ENCODE data around the gene DDIT3.

Gene DDIT3

DNA sequence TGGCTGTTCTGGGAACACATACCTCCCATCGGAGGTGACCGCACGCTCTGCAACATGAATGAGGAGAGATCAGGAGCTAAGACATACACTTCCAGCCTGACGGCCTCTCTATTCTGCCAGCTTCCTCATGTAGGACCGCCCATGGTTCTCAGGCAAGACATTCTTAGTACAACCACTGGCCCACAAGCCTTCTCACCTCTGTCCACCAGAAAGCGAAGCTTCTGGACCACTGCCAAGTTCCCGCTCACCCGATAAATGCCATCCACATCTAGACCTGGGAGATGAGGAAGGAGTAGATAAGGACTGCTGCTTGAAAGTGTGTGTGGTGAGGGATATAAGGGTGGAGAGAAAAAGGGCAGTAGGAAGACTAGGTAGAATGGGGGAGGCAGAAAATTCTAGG lies 45.9 kb downstream of the DDIT3 start:
- no peak overlapping the region for H3K27ac ChIP-seq
- H3K79me2 ChIP-seq = no peaks in the 10 kb centered on the region
- no peak overlapping the region for H3K9ac ChIP-seq
- TF ChIP-seq, protein P1, sequence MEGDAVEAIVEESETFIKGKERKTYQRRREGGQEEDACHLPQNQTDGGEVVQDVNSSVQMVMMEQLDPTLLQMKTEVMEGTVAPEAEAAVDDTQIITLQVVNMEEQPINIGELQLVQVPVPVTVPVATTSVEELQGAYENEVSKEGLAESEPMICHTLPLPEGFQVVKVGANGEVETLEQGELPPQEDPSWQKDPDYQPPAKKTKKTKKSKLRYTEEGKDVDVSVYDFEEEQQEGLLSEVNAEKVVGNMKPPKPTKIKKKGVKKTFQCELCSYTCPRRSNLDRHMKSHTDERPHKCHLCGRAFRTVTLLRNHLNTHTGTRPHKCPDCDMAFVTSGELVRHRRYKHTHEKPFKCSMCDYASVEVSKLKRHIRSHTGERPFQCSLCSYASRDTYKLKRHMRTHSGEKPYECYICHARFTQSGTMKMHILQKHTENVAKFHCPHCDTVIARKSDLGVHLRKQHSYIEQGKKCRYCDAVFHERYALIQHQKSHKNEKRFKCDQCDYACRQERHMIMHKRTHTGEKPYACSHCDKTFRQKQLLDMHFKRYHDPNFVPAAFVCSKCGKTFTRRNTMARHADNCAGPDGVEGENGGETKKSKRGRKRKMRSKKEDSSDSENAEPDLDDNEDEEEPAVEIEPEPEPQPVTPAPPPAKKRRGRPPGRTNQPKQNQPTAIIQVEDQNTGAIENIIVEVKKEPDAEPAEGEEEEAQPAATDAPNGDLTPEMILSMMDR (IDR thresholded peaks at IDR 0.05) = no peak
- H3K36me3 ChIP-seq (ENCODE audit: control insufficient read depth, insufficient read depth, low read length) = no peaks in the 10 kb centered on the region
- no peak overlapping the region for H3K4me2 ChIP-seq (ENCODE audit: low read length)
- no peak overlapping the region for H3K4me3 ChIP-seq (ENCODE audit: low read depth, low read length)
- H3K27me3 ChIP-seq (ENCODE audit: control insufficient read depth, insufficient read depth, low read length) = peaks cover 7% of the 10 kb centered on the region
- H2AFZ ChIP-seq = no peak overlapping the region
- H3K9me3 ChIP-seq (ENCODE audit: control insufficient read depth, low read length) = no peaks in the 10 kb centered on the region
- peaks cover 11% of the 10 kb centered on the region for H3K4me1 ChIP-seq

DNA sequence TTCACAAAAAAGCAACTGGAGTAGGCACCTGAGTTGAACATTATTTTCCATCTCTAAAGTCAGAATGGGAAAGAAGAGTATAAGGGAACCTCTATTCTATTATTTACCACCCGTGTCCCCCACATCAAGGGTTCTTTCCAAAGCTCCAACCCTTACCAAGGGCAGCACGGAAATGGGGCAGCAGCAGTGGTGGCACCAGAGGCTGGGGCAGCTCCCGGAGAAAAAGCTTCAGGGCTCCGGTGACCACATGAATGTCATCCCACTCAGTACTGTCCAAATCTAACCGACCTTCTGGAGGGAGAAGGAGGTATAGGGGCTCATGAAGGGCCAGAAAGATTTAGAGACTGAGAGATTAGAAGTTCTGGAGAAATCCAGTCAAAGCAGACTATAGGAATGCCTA lies 46.4 kb downstream of the DDIT3 start:
- H3K4me2 ChIP-seq (ENCODE audit: low read length) = no peak overlapping the region
- no peak overlapping the region for H3K4me3 ChIP-seq (ENCODE audit: low read depth, low read length)
- no peaks in the 10 kb centered on the region for H3K9me3 ChIP-seq (ENCODE audit: control insufficient read depth, low read length)
- no peak overlapping the region for H3K9ac ChIP-seq
- no peaks in the 10 kb centered on the region for H3K36me3 ChIP-seq (ENCODE audit: control insufficient read depth, insufficient read depth, low read length)
- peaks cover 7% of the 10 kb centered on the region for H3K27me3 ChIP-seq (ENCODE audit: control insufficient read depth, insufficient read depth, low read length)
- H3K27ac ChIP-seq = no peak overlapping the region
- H3K79me2 ChIP-seq = no peaks in the 10 kb centered on the region
- no peak overlapping the region for H2AFZ ChIP-seq
- TF ChIP-seq, protein P1 (IDR thresholded peaks at IDR 0.05) = no peak
- peaks cover 11% of the 10 kb centered on the region for H3K4me1 ChIP-seq

DNA sequence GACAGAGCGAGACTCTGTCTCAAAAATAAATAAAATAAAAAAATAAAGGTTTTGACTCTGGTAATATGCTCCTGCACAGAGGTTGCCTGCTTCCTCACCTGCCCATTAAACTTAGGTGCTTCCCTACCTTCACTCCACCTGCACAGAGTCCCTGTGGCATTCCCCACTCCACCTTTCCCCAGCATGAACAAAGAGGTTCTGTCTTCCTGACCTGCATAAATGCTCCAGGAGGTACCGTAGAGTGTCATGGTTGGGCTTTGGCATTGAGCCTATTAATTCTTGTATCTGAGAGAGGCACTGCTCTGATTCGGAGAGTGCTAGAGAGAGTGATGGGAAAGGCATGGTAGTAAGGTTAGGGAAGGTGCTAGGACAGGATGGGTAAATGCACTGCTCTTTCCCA lies 46.9 kb downstream of the DDIT3 start:
- H3K27me3 ChIP-seq (ENCODE audit: control insufficient read depth, insufficient read depth, low read length) = peaks cover 7% of the 10 kb centered on the region
- H3K9ac ChIP-seq = no peak overlapping the region
- H2AFZ ChIP-seq = no peak overlapping the region
- H3K4me1 ChIP-seq = peaks cover 11% of the 10 kb centered on the region
- H3K27ac ChIP-seq = no peak overlapping the region
- no peaks in the 10 kb centered on the region for H3K36me3 ChIP-seq (ENCODE audit: control insufficient read depth, insufficient read depth, low read length)
- no peaks in the 10 kb centered on the region for H3K9me3 ChIP-seq (ENCODE audit: control insufficient read depth, low read length)
- no peak overlapping the region for H3K4me3 ChIP-seq (ENCODE audit: low read depth, low read length)
- TF ChIP-seq, protein P1 (IDR thresholded peaks at IDR 0.05) = no peak
- H3K4me2 ChIP-seq (ENCODE audit: low read length) = no peak overlapping the region
- no peaks in the 10 kb centered on the region for H3K79me2 ChIP-seq

DNA sequence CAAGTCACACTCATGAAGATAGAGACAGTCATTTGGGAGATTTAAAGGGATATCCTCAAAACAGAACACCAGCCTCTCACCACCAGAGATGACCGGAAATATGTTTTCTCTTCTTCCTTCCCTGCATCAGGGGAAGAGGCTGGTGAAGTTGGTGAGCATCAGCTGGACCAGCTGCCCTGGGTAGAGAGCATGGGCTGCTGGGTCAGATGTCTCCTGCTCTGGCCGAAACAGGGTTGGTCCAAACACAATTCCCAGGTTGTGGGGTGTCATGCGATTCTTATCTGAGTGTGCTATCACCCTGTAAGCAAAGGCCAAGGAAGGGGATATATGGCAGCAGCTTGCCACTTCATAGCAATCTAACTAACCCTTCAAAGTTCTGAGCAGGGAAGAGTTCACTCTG lies 47.9 kb downstream of the DDIT3 start:
- TF ChIP-seq, protein P1 (IDR thresholded peaks at IDR 0.05) = no peak
- Histone ChIP-seq H2AFZ (no peak overlapping the region), H3K36me3 (ENCODE audit: control insufficient read depth, insufficient read depth, low read length) (no peaks in the 10 kb centered on the region)

DNA sequence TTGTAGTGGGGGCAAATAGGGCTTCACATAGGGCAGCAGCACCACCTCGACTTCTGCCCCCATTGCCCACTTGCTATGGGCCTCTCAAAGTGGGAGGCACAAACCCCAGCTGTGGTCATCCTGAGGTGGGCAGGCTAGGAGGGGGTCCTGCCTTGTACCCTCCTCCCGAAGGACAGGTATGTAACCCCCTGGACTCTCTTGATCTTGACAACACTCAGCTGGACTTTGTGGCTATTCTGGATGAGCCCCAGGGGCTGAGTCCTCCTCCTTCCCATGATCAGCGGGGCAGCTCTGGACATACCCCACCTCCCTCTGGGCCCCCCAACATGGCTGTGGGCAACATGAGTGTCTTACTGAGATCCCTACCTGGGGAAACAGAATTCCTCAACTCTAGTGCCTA lies 48.7 kb downstream of the DDIT3 start:
- Histone ChIP-seq H3K36me3 (ENCODE audit: control insufficient read depth, insufficient read depth, low read length) (no peaks in the 10 kb centered on the region), H3K9me3 (ENCODE audit: control insufficient read depth, low read length) (no peaks in the 10 kb centered on the region), H3K4me2 (ENCODE audit: low read length) (no peak overlapping the region), H3K27me3 (ENCODE audit: control insufficient read depth, insufficient read depth, low read length) (peaks cover 7% of the 10 kb centered on the region), H3K79me2 (no peaks in the 10 kb centered on the region), H3K4me1 (peaks cover 11% of the 10 kb centered on the region), H3K4me3 (ENCODE audit: low read depth, low read length) (no peak overlapping the region), H3K27ac (no peak overlapping the region), H2AFZ (no peak overlapping the region), H3K9ac (no peak overlapping the region)
- TF ChIP-seq, protein P1 (IDR thresholded peaks at IDR 0.05) = no peak

More for the DNA sequence above, 47.9 kb downstream of the DDIT3 start:
- Histone ChIP-seq H3K27ac (no peak overlapping the region), H3K4me3 (ENCODE audit: low read depth, low read length) (no peak overlapping the region), H3K79me2 (no peaks in the 10 kb centered on the region), H3K4me1 (peaks cover 11% of the 10 kb centered on the region), H3K4me2 (ENCODE audit: low read length) (no peak overlapping the region), H3K9me3 (ENCODE audit: control insufficient read depth, low read length) (no peaks in the 10 kb centered on the region), H3K9ac (no peak overlapping the region), H3K27me3 (ENCODE audit: control insufficient read depth, insufficient read depth, low read length) (peaks cover 7% of the 10 kb centered on the region)

Measured in parathyroid adenoma (tissue), 2 donors.